GM12872 (cell line): Measurements from ENCODE around the gene PRKCQ.

Source experiments
- TF ChIP-seq, protein P1 (sequence below): IDR thresholded peaks from 3 replicates; pipeline ENCODE4 v1.5.1; 2011; ENCODE audit warnings: low read depth, mild to moderate bottlenecking, low read length, moderate library complexity; ENCODE audit not compliant: insufficient read depth

The PRKCQ gene

GRCh38 chr10:6593241-6593671 is 13.2 kb upstream of the PRKCQ start:
- TF ChIP-seq, protein P1, sequence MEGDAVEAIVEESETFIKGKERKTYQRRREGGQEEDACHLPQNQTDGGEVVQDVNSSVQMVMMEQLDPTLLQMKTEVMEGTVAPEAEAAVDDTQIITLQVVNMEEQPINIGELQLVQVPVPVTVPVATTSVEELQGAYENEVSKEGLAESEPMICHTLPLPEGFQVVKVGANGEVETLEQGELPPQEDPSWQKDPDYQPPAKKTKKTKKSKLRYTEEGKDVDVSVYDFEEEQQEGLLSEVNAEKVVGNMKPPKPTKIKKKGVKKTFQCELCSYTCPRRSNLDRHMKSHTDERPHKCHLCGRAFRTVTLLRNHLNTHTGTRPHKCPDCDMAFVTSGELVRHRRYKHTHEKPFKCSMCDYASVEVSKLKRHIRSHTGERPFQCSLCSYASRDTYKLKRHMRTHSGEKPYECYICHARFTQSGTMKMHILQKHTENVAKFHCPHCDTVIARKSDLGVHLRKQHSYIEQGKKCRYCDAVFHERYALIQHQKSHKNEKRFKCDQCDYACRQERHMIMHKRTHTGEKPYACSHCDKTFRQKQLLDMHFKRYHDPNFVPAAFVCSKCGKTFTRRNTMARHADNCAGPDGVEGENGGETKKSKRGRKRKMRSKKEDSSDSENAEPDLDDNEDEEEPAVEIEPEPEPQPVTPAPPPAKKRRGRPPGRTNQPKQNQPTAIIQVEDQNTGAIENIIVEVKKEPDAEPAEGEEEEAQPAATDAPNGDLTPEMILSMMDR = no peak

- TF ChIP-seq, protein P1 = no peak
Observed at GRCh38 chr10:6592080-6592479, 12.0 kb upstream of the PRKCQ start.

DNA sequence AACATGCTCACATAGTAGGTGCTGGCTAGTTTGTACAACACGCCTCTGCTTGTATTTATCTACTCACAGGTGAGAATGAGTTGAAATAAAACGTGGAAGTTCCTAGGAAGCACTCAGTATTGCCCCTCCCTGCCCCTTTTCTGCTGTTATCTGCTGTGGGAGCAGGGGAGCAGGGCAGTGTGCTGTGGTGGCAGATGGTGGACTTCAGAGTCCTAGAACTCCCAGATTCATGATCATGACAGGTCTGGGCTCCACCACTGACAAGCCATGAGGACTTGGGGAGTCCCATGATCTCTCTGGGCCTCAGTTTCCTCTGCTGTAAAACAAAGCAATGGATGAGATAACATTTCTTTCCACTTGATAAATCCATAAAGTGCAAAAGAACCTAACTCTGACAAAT is 11.6 kb upstream of the PRKCQ start:
- TF ChIP-seq, protein P1 = no peak

- TF ChIP-seq, protein P1 = no peak
Observed at GRCh38 chr10:6590100-6590499, 10.0 kb upstream of the PRKCQ start.

- TF ChIP-seq, protein P1 = no peak
Observed at GRCh38 chr10:6589287-6590094, 9.4 kb upstream of the PRKCQ start.

DNA sequence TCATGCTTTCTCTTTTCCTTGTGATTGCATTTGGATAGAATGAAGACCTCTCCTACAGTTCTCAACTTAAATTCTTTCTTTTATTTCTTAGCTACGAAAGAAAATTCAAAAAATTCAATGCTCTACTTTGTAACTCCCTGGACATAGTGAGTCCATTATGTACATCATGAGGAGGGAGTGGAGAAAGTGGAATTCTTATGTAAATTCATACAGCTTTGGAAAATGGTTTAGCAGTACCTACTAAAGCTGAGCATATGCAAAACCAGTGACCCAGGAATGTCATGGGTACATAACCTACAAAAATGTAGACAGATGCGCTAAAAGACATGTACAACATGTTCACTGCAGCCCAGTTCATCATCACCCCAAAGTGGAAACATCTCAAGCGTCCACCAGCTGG is 8.8 kb upstream of the PRKCQ start:
- TF ChIP-seq, protein P1 = no peak

- TF ChIP-seq, protein P1 = no peak
Observed at GRCh38 chr10:6588082-6588481, 8.0 kb upstream of the PRKCQ start.
